GM23248 (cell line): ENCODE results near the gene SMURF2. TPM values are rescaled to one million over a fixed set of nuclear protein-coding genes. Genes with fewer than 3 reads are reported as not detected.

Experiments
- DNase-seq: peaks from one replicate; pipeline ENCODE4 v3.0.0-alpha.2; 2015
- H2AFZ ChIP-seq: fragments of 200-600 bp; sonication (generic); 2 replicates; pipeline ENCODE4 v1.6.1; 2016; ENCODE audit warnings: antibody characterized with exemption
- H3F3A ChIP-seq: fragments of 200-600 bp; sonication (generic); 2 replicates; pipeline ENCODE4 v1.6.1; 2016; ENCODE audit warnings: mild to moderate bottlenecking, antibody characterized with exemption, mixed run types; ENCODE audit not compliant: insufficient read depth
- H3K27ac ChIP-seq: fragments of 200-600 bp; sonication (generic); 2 replicates; pipeline ENCODE4 v1.5.1; 2016; ENCODE audit warnings: mild to moderate bottlenecking
- H3K27me3 ChIP-seq: fragments of 200-600 bp; sonication (generic); replicated peaks from 2 replicates; pipeline ENCODE4 v1.6.1; 2016; ENCODE audit warnings: mild to moderate bottlenecking; ENCODE audit not compliant: insufficient read depth
- H3K36me3 ChIP-seq: fragments of 200-600 bp; sonication (generic); 2 replicates; pipeline ENCODE4 v1.6.1; 2016; ENCODE audit warnings: low read depth, mild to moderate bottlenecking
- H3K4me1 ChIP-seq: fragments of 200-600 bp; sonication (generic); 2 replicates; pipeline ENCODE4 v1.6.1; 2016; ENCODE audit warnings: mild to moderate bottlenecking; ENCODE audit not compliant: insufficient read depth
- H3K4me2 ChIP-seq: fragments of 200-600 bp; sonication (generic); one replicate; pipeline ENCODE4 v1.6.1; 2016; ENCODE audit warnings: mild to moderate bottlenecking; ENCODE audit not compliant: unreplicated experiment
- H3K4me3 ChIP-seq: fragments of 200-600 bp; sonication (generic); 2 replicates; pipeline ENCODE4 v1.5.1; 2016; ENCODE audit warnings: mild to moderate bottlenecking
- H3K79me2 ChIP-seq: fragments of 200-600 bp; sonication (generic); 2 replicates; pipeline ENCODE4 v1.6.1; 2016; ENCODE audit warnings: mild to moderate bottlenecking; ENCODE audit not compliant: insufficient read depth
- H3K9ac ChIP-seq: fragments of 200-600 bp; sonication (generic); 2 replicates; pipeline ENCODE4 v1.6.1; 2016; ENCODE audit warnings: mild to moderate bottlenecking
- H3K9me2 ChIP-seq: fragments of 200-600 bp; sonication (generic); 2 replicates; pipeline ENCODE4 v1.6.1; 2016; ENCODE audit warnings: mixed run types, mild to moderate bottlenecking, moderate library complexity; ENCODE audit not compliant: insufficient read depth
- H3K9me3 ChIP-seq: fragments of 200-600 bp; sonication (generic); one replicate; pipeline ENCODE4 v1.6.1; 2017; ENCODE audit warnings: low read depth
- H4K20me1 ChIP-seq: fragments of 200-600 bp; sonication (generic); 2 replicates; pipeline ENCODE4 v1.6.0; 2016; ENCODE audit not compliant: insufficient read depth
- EZH2 ChIP-seq: fragments of 200-600 bp; sonication (generic); IDR thresholded peaks from 2 replicates; pipeline ENCODE4 v1.6.1; 2018; ENCODE audit warnings: antibody characterized with exemption, mild to moderate bottlenecking; ENCODE audit not compliant: insufficient read depth, poor library complexity, severe bottlenecking
- EZH2phosphoT487 ChIP-seq: fragments of 200-600 bp; sonication (generic); IDR thresholded peaks from 2 replicates; pipeline ENCODE4 v1.6.1; 2018; ENCODE audit warnings: antibody characterized with exemption, moderate library complexity, mild to moderate bottlenecking, low read depth; ENCODE audit not compliant: insufficient read depth
- WGBS, 2 experiments: methylation state at CpG; one replicate each; pipeline ENCODE4 v1.1.6; 2015 to 2017; ENCODE audit warnings: low lambda C conversion rate in 2 of 2, low coverage in 1 of 2; ENCODE audit errors: missing lambda C conversion rate in 2 of 2; 5-methylcytosine and 5-hydroxymethylcytosine counted together
- in situ Hi-C: fragments of 300-500 bp; cut with MboI; formaldehyde crosslinking; loops from 2 replicates; pipeline ENCODE4 v1.15.0; 2020
- polyA plus RNA-seq: library from polyadenylated mRNA; unstranded; fragments of >200 nt; fragmentation: Nextera tagmentation; extraction: Ambion mirVana; gene quantifications from 2 replicates; pipeline ENCODE4 v1.2.1, GENCODE V29; 2016
- total RNA-seq: library from RNA; depleted of rRNA; stranded (reverse); fragments of >200 nt; shearing (Covaris generic); gene quantifications from 2 replicates; pipeline ENCODE4 v1.2.3, GENCODE V29; 2014

Gene SMURF2
- total and polyA plus RNA-seq, 2 experiments from 2014 or later = 50.8 to 159 TPM

GRCh38 chr17:64626827-64627226, 35.3 kb downstream of the SMURF2 start:
- Histone ChIP-seq H3K4me1 (peaks cover 91% of the 10 kb centered on the region), H3K27ac (0 out of 2 replicates have a peak overlapping the region, but pooled peaks have one; percentile 7), H2AFZ (no peak overlapping the region), H3F3A (peaks cover 86% of the 10 kb centered on the region), H3K9me3 (no peaks in the 10 kb centered on the region), H3K36me3 (peaks cover 5% of the 10 kb centered on the region), H4K20me1 (peaks cover 69% of the 10 kb centered on the region), H3K4me3 (no peak overlapping the region), H3K9ac (no peak overlapping the region), H3K79me2 (peaks cover 100% of the 10 kb centered on the region), H3K9me2 (no peaks in the 10 kb centered on the region), H3K27me3 (no peaks in the 10 kb centered on the region), H3K4me2 (no peak overlapping the region)
- TF ChIP-seq EZH2 (no peak), EZH2phosphoT487 (no peak)
- no peak for DNase-seq
- WGBS, 2 experiments = 23 to 32% methylated on average over 3 of the region's 3 CpGs
- in situ Hi-C loops = no loop called here

DNA sequence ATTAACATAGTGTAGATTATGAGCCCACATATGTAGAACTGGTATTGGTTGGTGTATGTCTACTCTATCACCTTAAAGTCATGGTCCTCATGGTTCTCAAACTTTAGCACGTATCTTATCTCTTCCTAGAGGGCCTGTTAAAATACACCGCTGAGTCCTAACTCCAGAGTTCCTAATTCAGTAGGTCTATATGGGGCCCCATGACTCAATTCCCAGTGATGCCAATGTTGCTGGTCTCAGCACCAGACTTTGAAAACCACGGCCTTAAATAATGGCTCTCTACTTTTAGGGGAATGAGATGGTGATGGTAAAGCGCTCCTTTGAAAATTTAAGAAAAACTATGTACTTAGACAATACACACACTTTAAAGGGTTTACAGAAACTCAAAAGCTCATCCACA, 36.6 kb downstream of the SMURF2 start:
- no peak for DNase-seq
- no peaks in the 10 kb centered on the region for H3K9me3 ChIP-seq
- no peak overlapping the region for H2AFZ ChIP-seq
- H3K27ac ChIP-seq = 0 out of 2 replicates have a peak overlapping the region, but pooled peaks have one; percentile 3
- H3K9ac ChIP-seq = no peak overlapping the region
- H3K9me2 ChIP-seq = no peaks in the 10 kb centered on the region
- in situ Hi-C loops = no loop called here
- H3K79me2 ChIP-seq = peaks cover 100% of the 10 kb centered on the region
- H4K20me1 ChIP-seq = peaks cover 72% of the 10 kb centered on the region
- H3F3A ChIP-seq = peaks cover 87% of the 10 kb centered on the region
- 96 to 97% methylated on average over 4 of the region's 4 CpGs for WGBS, 2 experiments
- peaks cover 87% of the 10 kb centered on the region for H3K4me1 ChIP-seq
- H3K4me2 ChIP-seq = peak overlapping the region; percentile 27
- no peaks in the 10 kb centered on the region for H3K27me3 ChIP-seq
- no peak overlapping the region for H3K4me3 ChIP-seq
- H3K36me3 ChIP-seq = peaks cover 5% of the 10 kb centered on the region
- no peak for TF ChIP-seq EZH2phosphoT487
- no peak for TF ChIP-seq EZH2

- H4K20me1 ChIP-seq = peaks cover 68% of the 10 kb centered on the region
- no peak overlapping the region for H2AFZ ChIP-seq
- no peaks in the 10 kb centered on the region for H3K9me2 ChIP-seq
- in situ Hi-C loops = no loop called here
- H3K4me3 ChIP-seq = peak overlapping the region; percentile 25
- H3K4me1 ChIP-seq = peaks cover 79% of the 10 kb centered on the region
- peak overlapping the region; percentile 59 for H3K27ac ChIP-seq
- no peak for TF ChIP-seq EZH2phosphoT487
- no peak for TF ChIP-seq EZH2
- H3K79me2 ChIP-seq = peaks cover 100% of the 10 kb centered on the region
- peaks cover 84% of the 10 kb centered on the region for H3F3A ChIP-seq
- H3K27me3 ChIP-seq = no peaks in the 10 kb centered on the region
- DNase-seq = peak; percentile 91
- peaks cover 14% of the 10 kb centered on the region for H3K36me3 ChIP-seq
- H3K4me2 ChIP-seq = peak overlapping the region; percentile 64
- WGBS, 2 experiments = 33 to 40% methylated on average over 4 of the region's 4 CpGs
- H3K9me3 ChIP-seq = no peaks in the 10 kb centered on the region
- H3K9ac ChIP-seq = no peak overlapping the region
Observed at GRCh38 chr17:64622931-64623654, 39.0 kb downstream of the SMURF2 start.

- TF ChIP-seq EZH2phosphoT487 (no peak), EZH2 (no peak)
- 96 to 98% methylated on average over 6 of the region's 6 CpGs for WGBS, 2 experiments
- Histone ChIP-seq H2AFZ (no peak overlapping the region), H4K20me1 (peaks cover 68% of the 10 kb centered on the region), H3K4me2 (peak overlapping the region; percentile 64), H3F3A (peaks cover 84% of the 10 kb centered on the region), H3K79me2 (peaks cover 100% of the 10 kb centered on the region), H3K9me2 (no peaks in the 10 kb centered on the region), H3K36me3 (peaks cover 20% of the 10 kb centered on the region; the same call in 1 of the 2 replicates), H3K4me3 (no peak overlapping the region), H3K9ac (no peak overlapping the region), H3K4me1 (peaks cover 81% of the 10 kb centered on the region), H3K27me3 (no peaks in the 10 kb centered on the region), H3K9me3 (no peaks in the 10 kb centered on the region), H3K27ac (no peak overlapping the region)
- DNase-seq = no peak
- in situ Hi-C loops = no loop called here
Observed at GRCh38 chr17:64621772-64622171, 40.3 kb downstream of the SMURF2 start.
